ENCODE data around the gene TENT4A. TPM values are rescaled to one million over a fixed set of nuclear protein-coding genes. Genes with fewer than 3 reads are reported as not detected.

TENT4A gene
- total RNA-seq, 1 donor from 2014 or later, result 21.6 TPM

- Mint-ChIP-seq H3K27me3 (ENCODE audit: unreplicated experiment) (peaks cover 7% of the 10 kb centered on the region), H3K27ac (ENCODE audit: unreplicated experiment) (no peak overlapping the region), H3K4me1 (ENCODE audit: unreplicated experiment) (peaks cover 1% of the 10 kb centered on the region), H3K4me3 (ENCODE audit: unreplicated experiment) (no peak overlapping the region), H3K36me3 (ENCODE audit: unreplicated experiment) (no peaks in the 10 kb centered on the region), H3K9me3 (ENCODE audit: unreplicated experiment) (no peaks in the 10 kb centered on the region)
- TF ChIP-seq CTCF (IDR thresholded peaks at IDR 0.05), result no peak
- peak; percentile 73 for DNase-seq (ENCODE audit: extremely low spot score, unreplicated experiment)
Observed at GRCh38 chr5:6791031-6791430, 77.8 kb downstream of the TENT4A start.

- no peak overlapping the region for H3K27ac Mint-ChIP-seq (ENCODE audit: unreplicated experiment)
- TF ChIP-seq CTCF (IDR thresholded peaks at IDR 0.05), result no peak
- H3K4me1 Mint-ChIP-seq (ENCODE audit: unreplicated experiment), result peaks cover 1% of the 10 kb centered on the region
- no peaks in the 10 kb centered on the region for H3K36me3 Mint-ChIP-seq (ENCODE audit: unreplicated experiment)
- no peaks in the 10 kb centered on the region for H3K9me3 Mint-ChIP-seq (ENCODE audit: unreplicated experiment)
- DNase-seq (ENCODE audit: extremely low spot score, unreplicated experiment), result peak; percentile 59
- H3K4me3 Mint-ChIP-seq (ENCODE audit: unreplicated experiment), result no peak overlapping the region
- H3K27me3 Mint-ChIP-seq (ENCODE audit: unreplicated experiment), result peaks cover 14% of the 10 kb centered on the region
Observed at GRCh38 chr5:6792376-6792775, 79.1 kb downstream of the TENT4A start.

- peak; percentile 54 for DNase-seq (ENCODE audit: extremely low spot score, unreplicated experiment)
- Mint-ChIP-seq H3K4me1 (ENCODE audit: unreplicated experiment) (peaks cover 1% of the 10 kb centered on the region), H3K27me3 (ENCODE audit: unreplicated experiment) (peaks cover 17% of the 10 kb centered on the region), H3K9me3 (ENCODE audit: unreplicated experiment) (no peaks in the 10 kb centered on the region), H3K36me3 (ENCODE audit: unreplicated experiment) (no peaks in the 10 kb centered on the region), H3K27ac (ENCODE audit: unreplicated experiment) (no peak overlapping the region), H3K4me3 (ENCODE audit: unreplicated experiment) (no peak overlapping the region)
- no peak for TF ChIP-seq CTCF (IDR thresholded peaks at IDR 0.05)
Observed at GRCh38 chr5:6792911-6793471, 79.8 kb downstream of the TENT4A start.

- Mint-ChIP-seq H3K27ac (ENCODE audit: unreplicated experiment) (no peak overlapping the region), H3K9me3 (ENCODE audit: unreplicated experiment) (peaks cover 1% of the 10 kb centered on the region)
- TF ChIP-seq CTCF (IDR thresholded peaks at IDR 0.05), result no peak
Observed at GRCh38 chr5:6801236-6801635, 88.0 kb downstream of the TENT4A start.

GRCh38 chr5:6803981-6804550 is 90.8 kb downstream of the TENT4A start:
- peak; percentile 57 for DNase-seq (ENCODE audit: extremely low spot score, unreplicated experiment)
- Mint-ChIP-seq H3K4me3 (ENCODE audit: unreplicated experiment) (no peak overlapping the region), H3K27ac (ENCODE audit: unreplicated experiment) (no peak overlapping the region), H3K36me3 (ENCODE audit: unreplicated experiment) (no peaks in the 10 kb centered on the region), H3K9me3 (ENCODE audit: unreplicated experiment) (peaks cover 8% of the 10 kb centered on the region), H3K27me3 (ENCODE audit: unreplicated experiment) (peaks cover 2% of the 10 kb centered on the region), H3K4me1 (ENCODE audit: unreplicated experiment) (peaks cover 17% of the 10 kb centered on the region)
- TF ChIP-seq CTCF (IDR thresholded peaks at IDR 0.05), result no peak

More at GRCh38 chr5:6801236-6801635, 88.0 kb downstream of the TENT4A start:
- Mint-ChIP-seq H3K36me3 (ENCODE audit: unreplicated experiment) (no peaks in the 10 kb centered on the region), H3K4me3 (ENCODE audit: unreplicated experiment) (no peak overlapping the region), H3K27me3 (ENCODE audit: unreplicated experiment) (peaks cover 12% of the 10 kb centered on the region), H3K4me1 (ENCODE audit: unreplicated experiment) (peaks cover 17% of the 10 kb centered on the region)
- peak; percentile 69 for DNase-seq (ENCODE audit: extremely low spot score, unreplicated experiment)

All from osteocyte (in vitro differentiated cells).